Measurements from ENCODE around the gene PRR22.

The PRR22 gene

DNA sequence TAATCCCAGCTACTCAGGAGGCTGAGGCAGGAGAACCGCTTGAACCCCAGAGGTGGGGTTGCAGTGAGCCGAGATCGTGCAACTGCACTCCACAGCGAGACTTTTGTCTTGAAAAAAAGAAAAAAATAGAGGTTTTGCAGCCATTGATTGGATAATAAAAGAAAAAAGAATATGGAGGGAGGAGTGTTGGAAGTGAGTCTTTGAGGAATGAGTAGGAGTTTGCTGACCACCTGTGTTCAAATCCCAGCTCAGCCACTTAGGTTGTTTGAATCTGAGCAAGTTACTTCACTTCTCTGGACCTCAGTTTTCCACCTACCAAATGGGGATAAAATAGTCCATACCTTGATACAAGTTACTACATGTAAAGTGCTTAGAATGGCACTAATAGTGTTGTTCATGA, 26.6 kb upstream of the PRR22 start:
- no peak for DNase-seq

DNA sequence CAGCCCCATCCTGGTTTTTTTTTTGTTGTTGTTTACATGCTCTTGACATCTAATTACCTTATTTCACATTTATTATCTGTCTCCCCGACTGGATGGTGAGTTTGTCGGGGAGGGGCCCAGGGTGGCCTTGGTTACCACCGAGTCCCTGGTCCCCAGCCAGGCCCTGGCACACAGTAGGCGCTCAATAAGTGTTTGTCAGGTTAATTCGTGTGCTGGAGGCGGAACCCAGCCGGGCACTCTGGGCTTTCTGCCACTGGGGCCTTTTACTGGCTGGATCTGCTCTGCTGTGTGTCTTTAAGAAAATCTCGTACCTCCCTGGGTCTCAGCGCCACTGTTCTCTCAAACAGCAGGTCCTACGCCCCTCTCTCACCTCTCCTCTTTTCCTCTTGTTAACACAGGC, 24.9 kb upstream of the PRR22 start:
- DNase-seq, result no peak

DNA sequence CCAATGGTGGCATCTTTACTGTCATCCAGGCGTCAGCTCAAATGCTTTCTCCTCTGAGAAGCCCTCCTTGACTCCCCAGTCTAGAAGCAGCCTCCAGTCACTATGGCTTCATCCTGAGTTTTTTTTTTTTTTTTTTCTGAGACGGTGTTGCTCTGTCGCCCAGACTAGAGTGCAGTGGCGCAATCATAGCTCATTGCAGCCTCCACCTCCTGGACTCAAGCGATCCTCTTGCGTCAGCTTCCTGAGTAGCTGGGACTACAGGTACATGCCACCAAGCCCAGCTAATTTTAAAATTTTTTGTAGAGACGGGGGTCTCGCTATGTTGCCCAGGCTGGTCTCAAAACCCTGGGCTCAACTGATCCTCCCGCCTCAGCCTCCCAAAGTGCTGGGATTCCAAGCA, 24.5 kb upstream of the PRR22 start:
- no peak for DNase-seq

- DNase-seq, result no peak
These were observed 23.7 kb upstream of the PRR22 start for GRCh38 chr19:5808120-5808816.

GRCh38 chr19:5806905-5807304, 22.4 kb upstream of the PRR22 start:
- DNase-seq, result no peak

DNA sequence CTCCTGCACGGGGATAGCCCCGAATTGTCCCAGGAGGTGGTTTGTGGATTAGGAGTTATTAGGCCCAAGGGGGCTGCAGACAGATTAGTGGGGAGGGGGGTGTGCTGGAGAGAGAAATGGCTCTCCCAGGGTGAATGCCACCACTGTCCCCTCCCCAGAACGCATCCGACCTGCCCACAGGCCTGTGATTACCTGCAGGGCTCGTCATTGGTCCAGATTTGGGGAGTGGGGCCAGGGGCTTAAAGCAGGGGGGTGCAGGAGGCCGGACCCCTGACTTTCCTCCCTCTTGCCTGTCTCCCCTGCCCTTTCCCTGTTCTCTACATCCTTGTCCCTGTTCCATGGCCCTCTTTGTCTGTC, 21.6 kb upstream of the PRR22 start:
- no peak for DNase-seq

DNA sequence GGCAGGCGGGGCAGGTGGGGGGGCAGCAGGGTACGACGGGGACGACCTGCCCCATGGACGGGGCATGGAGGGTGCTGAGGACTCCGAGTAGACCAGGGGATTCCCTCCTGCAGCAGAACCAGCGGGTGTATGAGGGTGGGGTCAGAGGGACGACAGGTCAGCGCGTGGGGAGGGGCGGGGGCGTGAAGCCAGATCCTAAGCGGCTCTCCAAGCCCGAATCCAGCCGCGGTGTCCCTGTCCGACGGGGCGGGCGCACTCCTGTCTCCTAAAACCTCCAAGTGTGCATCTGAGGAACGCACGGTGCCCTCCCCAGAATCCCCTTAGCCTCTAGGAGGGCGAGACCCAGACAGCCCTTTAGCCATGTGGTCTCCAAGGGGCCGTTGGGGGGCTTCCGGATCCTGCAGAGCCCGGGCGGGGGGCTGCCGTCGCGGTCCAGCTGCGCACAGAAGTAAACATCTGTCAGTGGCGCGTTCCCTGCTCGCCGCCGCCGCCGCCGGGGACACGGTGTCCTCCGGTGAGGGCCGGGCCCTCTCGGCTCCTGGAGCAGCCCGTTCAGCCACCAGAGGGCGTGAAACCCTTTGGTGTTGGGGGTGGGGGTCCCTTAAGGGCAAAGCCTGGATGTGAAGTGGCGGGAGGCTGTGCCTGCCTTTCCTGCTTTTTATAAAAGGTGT, 21.1 kb upstream of the PRR22 start:
- peak; percentile 51 for DNase-seq

- DNase-seq, result no peak
These were observed 20.2 kb upstream of the PRR22 start, which contains the start of gene NRTN for GRCh38 chr19:5804516-5805461. Gene NRTN, plus strand, starts transcription at chr19:5805067. Its CDS starts 19,099 bp downstream, at chr19:5824166.

DNA sequence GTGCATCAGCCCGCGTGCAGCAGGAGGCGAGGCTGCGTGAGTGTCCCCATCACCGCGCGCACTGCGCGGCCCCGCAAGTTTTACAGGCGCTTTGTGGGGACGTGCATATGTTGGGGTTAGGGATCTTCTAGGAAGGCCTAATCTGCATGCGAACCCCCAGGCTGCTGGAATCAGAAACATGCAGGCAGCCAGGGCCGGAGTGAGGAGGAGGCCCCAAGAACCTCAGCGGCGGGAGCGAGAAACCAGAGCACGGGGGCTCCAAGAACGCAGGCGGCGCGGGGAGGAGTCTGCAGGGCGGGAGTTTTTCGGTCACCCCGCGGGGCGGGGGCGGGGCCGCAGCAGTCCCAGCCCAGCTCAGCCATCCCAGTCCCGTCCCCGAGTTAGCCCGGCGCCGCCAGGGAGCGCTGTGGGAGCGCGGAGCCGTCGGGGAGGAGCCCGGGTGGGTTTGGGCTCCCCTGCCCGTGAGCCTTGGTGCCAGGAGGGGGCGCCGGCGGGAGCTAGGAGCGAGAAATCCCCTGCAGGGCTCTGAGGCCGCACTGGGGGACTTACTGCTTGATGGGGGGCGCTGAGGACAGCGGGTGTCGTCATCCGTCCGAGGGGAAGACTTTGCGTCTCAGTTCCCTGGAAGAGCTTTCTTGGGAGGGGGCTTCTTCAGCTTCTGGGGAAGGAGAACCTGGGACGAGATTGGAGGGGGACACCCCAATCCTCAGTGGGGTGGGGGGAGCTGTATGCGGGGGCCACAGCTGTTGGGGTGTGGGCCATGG, 19.4 kb upstream of the PRR22 start:
- DNase-seq, result peak; percentile 56

GRCh38 chr19:5803441-5803751, 18.9 kb upstream of the PRR22 start:
- DNase-seq, result no peak

DNA sequence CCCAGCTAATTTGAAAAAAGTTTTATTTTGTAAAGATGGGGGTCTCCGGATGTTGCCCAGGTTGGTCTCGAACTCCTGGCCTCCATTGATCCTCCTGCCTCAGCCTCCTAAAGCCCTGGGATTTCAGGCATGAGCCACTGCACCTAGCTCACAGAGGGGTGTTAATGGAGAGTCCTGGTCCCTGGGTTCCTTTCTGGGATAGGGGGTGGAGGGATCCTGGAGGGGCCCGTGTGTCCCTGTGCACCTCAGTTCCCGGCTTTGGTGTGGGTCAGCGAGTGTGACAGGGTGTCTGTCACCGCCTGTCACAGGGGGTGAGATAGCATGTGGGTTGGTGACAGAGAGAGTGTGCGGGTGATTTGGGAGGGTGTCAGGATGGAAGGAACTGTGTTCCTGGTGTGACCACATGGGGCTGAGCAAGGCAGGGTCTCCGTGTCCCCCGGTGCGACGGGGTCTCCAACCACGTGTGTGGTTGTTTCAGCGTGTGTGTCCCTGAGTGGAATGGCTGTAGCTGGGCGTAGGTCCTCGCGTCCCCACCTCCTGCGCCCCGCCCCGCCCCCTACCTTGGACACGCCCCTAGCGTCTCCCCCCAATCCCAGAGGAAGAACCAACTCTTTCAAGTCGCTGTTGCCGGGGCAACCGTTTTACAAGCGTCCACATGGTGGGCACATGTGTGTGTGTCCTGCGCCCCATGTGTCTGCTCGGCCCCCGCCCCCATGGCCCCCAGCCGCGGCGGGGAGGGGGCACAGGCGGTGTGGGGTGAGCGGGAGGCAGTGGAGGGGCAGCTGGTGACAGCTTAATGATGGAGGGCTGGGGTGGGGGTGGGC, 17.5 kb upstream of the PRR22 start:
- no peak for DNase-seq

- DNase-seq, result no peak
These were observed 16.1 kb upstream of the PRR22 start for GRCh38 chr19:5800361-5801270.

DNA sequence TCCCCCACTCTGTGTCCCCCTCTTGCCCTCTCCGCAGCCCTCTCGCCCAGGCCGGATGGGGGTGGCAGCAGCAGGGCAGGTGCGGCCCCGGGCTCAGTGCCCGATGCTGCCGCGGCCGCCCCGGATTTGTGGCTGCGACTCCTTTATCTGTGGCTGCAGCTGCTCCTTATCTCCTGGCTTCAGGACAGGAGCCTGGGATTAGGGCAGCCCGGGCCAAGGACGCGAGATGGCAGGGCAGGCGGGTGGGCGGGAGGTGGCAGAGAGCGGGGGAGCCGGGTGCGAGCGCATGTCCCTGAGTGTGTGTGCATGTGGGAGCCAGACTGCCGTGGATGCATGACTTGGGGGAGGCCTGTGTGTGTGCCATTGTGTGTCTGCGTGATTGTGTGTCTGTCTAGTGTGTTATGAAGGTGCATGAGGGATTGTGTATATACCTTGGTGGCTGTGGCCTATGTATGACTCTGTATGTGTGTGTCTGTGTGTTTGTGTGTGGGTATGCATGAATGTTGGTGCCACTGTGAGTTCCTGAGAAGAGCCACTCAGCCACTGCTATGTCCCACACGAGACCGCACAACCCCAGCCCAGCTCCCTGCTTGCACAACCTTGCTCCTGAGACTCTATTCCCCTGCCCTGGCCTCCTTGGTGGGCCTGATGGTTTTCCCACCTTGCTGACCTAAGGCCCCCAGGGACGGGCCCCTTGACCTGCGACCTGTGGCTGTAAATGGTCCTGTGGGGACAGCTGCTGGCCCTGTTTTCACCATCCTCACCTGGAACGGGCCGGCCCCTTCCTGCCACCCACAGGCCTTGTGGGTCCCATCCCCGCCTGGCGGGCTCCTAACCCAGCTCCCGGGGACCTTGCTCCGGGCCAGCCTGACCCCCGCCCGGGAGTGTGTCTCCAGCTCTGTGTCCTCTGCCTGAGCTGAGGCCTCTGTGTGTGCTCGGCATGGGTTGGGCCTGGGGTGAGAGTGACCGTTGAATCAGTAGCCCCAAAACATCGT, 15.0 kb upstream of the PRR22 start:
- no peak for DNase-seq

DNA sequence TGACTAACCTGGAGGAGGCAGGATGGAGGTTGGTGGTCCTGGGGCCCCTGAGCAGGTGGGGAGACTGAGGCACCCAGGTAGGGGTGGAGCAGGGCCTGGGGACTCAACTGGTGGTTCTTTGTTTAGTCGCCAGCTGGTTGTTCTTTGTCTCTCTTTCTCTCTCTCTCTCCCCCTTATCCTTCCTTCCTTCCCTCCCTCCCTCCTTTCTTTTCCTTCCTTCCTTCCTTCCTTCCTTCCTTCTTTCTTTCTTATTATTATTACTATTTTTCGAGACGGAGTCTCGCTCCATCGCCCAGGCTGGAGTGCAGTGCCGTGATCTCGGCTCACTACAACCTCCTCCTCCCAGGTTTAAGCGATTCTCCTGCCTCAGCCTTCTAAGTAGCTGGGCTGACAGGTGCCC, 13.7 kb upstream of the PRR22 start:
- no peak for DNase-seq

- no peak for DNase-seq
These were observed 10.9 kb upstream of the PRR22 start for GRCh38 chr19:5795382-5795919.

GRCh38 chr19:5793188-5793587, 8.6 kb upstream of the PRR22 start:
- DNase-seq, result no peak

GRCh38 chr19:5792224-5792623, 7.7 kb upstream of the PRR22 start:
- no peak for DNase-seq

DNA sequence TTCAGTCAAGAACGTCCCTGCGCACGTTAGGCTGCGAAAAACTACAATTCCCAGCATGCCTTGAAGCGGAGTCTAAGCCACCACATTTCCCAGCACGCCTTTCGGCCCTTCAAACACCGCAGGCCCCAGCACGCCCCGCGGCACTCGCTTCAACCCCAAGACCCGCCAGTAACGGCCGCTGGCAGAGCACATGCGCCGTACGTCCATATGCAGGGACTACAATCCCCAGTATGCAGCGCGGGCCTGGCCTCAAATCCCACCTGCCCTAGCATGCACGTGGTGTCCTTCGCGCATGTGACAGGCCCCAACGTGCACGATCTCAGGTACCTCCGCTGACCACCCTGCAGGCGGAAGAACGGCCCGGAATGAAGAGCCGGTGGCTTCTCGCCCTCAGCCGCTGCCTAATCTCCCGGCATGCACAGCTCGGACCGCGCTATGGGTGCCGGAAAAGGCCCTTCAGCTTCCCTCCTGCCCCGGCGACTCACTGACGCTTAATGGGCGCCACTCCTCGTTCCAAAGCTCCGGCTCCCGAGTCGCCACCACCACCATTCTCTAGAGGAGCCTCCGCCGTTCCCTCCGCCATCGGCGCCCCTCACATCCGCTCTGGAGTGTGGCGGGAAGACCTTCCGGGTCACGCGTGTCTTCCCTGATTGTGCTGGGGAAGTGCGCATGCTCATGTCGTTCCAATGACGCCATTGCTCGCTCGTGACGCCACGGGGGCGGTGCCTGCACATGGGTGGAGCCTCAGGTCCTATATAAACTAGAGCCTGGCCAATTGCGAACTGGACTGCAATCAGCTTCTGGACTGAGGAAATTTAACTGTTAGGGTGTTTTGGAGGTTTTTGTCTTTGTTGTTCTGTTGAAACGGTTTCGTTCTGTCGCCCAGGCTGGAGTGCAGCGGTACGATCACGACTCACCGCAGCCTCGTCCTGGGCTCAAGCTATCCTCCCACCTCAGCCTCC, 6.3 kb upstream of the PRR22 start, which contains the start of gene DUS3L:
Gene DUS3L, minus strand, starts transcription at position 605 of the 962 bp plus-strand sequence. Its CDS starts 22 bp downstream, at position 583.
- DNase-seq, result peak; percentile 95
